Limb (tissue), 2 donors: ENCODE results near the gene RAB30.
"Not testable (repeated sequence)": the region's sequence is repeated elsewhere in the genome, so short reads cannot be mapped to it uniquely, and the experiment has no call there.

Experiments used
- DNase-seq, 2 donors: peaks; one replicate each; pipeline ENCODE4 v3.0.0-alpha.2; 2016; ENCODE audit errors: extremely low spot score in 2 of 2

RAB30 gene

DNA sequence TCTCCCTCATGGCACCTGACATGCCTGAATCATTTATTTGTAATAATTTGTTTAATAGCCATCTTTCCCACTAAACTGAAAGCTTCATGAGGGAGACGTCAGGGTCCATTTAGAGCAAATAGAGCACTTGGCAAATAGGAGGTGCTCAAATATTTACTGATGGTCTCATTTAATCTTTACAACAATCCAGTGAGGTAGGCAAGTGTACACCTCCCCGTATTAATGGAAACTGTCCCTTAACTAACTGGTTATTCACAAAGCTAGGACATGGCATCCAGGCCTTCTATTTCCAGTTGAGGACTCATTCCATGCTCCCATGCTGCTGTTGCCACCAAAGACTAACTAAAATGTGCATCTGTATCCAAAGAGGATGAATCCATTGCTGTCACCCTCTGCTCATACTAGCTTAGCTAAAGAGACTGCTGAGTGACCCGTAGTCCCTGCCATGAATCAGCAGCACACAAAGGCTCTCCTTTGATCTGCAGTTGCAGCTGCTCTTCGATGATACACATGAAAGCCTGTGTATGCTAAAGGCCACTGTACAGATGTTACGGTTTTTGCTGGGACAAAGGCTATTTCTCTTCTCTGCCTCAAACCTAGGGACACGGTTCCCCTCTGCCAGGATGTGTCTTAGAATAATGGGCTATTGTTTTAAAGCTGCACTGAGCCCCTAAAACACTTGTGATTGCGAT is 82.6 kb downstream of the RAB30 start:
- no peak for DNase-seq

DNA sequence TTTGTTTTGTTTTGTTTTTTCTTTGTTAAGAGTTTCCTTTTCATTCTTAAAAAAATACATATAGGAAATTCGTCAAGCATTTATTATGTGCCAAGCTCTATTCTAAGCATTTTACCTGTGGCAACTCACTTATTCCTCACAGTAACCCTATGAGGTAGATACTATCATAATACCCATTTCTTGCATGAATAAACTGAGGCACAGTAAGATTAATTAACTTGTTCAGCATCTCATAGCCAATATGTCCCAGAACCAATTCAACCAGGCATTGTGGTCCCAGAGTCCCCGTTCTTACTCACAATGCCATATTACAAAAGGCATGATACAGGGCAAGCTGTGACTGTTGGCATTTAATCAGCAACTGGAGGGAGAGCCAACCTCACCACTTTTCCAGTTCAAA is 83.7 kb downstream of the RAB30 start:
- DNase-seq = no peak

DNA sequence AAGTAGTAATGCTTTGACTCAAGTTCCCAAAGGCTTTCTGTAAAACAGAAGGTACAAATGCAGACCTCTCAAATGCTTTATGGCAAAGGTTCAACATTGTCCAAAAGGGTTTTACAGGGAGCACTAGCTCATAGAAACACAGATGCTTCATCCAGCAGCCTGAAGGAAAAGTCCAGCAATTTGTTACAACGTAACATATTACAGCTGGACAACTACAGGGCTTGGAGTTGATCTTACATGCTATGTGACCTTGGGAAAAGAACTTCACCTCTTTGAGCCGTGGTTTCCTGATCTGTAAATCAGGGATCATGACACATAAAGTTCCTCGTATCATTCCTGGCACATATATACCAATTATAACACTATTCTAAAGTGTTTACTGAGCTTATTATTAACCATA is 85.3 kb downstream of the RAB30 start:
- no peak for DNase-seq

DNA sequence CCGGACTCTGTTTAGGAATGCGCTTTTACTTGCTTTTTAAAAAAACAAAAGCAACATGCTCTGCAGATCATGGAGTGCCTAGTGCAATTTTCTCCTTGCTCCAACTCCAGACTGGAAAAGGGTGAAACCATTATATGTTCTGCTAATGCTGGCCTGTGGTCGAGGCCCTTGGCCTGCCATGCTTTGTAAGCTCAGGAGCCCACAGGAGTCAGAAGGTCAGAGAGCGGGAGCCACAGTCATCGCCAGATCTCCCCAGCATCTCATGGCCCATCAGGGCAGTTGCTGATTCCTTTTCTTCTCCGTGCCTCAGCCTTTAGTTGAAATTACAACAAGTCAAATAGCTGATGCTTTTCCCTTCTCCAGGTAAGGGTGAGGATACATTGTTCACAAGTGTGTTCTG is 89.8 kb downstream of the RAB30 start:
- no peak for DNase-seq

DNA sequence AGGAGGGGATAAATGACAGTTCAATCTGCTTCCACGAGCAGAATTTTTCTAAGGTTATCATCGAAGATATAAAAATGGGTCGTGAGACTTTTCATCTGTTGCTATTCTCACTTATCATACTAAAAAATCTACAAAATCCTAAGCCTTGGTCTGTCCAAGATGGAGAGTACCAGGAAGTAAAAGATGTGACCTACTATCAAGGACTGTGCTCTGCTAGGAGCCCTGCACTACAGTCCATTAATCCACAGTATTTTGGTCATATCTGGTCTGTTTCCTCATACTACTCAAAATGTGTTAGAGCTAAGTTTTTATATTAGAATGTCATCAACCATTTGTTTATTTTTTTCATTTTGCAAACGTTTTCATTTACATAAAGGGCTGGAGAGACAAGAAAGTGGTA is 90.8 kb downstream of the RAB30 start:
- no peak for DNase-seq

DNA sequence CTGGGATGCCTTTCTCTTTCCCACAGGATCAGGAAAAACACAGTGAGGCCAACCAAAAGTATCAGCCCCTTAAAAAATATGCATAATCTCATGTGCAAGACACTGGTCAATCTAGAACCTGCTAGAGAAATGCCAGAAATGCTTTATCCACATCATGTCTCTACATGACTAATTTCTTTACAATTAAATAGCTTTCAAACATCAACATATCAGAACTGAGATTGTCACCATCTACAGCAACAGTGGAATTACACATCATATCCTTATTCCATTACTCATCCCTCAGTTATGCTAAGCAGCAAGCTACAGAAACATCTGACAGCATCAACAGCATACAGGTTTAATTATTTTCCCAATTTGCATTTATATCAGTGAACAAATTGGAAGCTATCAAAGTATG is 91.4 kb downstream of the RAB30 start:
- DNase-seq = no peak

DNA sequence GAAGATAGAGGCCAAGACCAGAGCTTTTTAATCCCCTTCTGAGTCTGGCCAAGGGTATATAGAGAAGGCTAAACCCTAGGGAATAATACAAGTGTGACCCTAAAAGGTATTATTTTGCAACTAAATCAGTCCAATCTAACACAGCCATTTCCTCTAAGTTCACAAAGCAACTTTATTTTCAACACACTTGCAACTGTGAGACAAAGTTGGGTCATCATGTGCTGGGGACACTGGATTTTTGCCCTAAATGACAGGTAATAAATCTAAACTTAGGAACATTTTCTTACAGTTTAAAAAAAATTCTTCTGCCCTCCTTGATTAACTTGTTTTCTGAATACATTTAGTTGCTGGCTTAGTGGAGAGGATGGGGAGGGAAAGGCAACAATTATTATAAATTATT is 91.9 kb downstream of the RAB30 start:
- no peak for DNase-seq

DNA sequence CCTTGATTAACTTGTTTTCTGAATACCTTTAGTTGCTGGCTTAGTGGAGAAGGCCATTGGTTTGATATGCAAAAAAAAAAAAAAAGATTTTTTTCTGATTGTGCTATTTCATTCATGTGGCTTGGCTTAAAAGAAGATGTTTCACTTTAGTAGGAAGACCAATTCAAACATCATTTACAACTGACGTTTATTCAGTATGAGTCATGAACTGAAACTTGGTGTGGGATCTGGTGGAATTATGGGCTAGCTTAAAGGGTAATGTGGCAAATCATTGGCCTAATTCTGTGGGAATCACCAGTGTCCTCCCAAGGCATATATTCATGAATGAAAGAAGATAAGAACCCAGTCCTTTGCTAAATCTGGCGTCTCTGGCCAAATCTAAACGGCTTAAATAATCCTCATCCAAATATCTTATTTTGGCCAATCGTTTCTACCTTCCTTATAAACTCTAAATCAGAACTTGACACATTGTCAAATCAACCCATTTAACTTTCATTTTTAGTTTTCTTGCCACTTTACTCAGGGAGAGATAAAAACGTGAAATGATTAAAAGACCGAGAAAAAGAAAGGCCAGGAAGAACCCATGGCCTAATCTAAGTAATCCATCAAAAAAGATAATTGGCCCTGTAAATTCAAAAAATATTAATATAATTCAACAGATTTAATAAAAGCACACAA is 93.1 kb downstream of the RAB30 start:
- no peak for DNase-seq

DNA sequence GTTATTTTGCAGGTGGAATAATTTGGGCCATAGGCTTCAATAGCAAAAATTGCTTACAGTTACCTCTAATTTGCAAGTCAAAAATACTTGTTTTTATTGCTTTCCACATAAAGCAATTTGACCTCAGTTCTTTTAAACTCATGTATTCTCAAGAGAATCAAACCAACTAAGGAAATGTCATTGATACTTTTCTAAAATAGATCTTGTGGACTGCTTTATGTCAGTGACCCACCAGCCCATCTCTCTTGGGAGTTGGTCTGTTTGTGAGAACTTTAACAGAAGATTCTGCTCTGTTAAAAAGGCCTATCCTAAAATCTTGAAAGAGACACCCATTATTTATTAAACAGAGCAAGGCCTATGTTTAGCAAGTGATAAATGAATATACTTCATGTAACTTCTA is 94.9 kb downstream of the RAB30 start:
- no peak for DNase-seq

DNA sequence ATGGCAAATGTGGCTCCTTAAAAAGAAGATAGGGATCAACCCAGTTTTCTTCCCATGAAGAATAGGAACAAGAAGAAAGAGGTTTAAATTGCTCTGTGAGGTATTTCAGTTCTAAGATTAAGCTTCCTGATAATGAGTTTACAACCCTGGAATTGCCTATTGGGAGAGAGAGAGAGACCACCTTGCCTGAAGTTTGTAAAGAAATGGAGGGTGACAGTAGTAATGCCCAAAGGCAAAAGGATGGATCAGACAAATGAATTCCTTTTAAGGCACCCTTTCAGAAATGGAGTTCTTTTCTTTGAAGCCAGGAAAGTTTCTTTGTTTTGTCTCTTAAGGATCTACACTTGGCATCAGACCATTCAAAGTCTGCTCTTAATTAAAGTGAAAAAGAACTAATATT is 95.8 kb downstream of the RAB30 start:
- DNase-seq = no peak

DNA sequence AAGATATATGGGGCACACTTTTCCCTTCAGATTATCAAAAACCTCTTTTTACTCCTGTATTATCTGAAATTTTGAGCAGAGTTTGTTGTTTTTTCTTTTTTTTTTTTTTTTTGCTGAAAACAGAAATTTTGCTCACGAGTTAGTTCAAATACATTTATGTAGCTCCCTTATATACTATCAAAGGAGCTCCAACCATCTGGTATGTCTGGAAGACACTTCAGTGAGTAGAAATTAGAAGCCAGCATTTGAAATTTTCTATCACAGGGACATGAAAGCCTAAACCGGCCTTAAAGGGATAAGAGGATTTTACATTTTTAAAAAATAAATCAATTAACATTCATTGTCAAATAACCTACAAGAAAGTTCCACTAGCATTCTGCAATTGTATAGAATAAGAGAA is 96.8 kb downstream of the RAB30 start:
- DNase-seq = no peak

DNA sequence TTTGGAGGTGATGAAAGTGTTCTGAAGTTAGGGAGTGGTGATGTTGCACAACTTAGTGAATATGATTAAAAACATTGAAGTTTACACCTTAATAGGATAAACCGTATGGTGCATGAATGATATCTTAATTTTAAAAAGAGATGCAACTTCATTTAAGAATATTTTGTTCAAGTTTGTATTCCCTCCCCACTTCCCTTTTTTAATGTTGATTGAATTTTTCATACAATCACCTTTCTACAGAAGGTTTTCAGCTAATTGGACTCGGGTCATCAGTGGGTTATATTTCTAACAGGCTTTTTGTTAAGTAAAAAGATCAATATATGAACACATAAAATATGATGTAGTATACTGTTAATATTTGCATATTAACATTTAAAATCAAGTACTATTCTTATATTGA is 97.6 kb downstream of the RAB30 start:
- no peak for DNase-seq

DNA sequence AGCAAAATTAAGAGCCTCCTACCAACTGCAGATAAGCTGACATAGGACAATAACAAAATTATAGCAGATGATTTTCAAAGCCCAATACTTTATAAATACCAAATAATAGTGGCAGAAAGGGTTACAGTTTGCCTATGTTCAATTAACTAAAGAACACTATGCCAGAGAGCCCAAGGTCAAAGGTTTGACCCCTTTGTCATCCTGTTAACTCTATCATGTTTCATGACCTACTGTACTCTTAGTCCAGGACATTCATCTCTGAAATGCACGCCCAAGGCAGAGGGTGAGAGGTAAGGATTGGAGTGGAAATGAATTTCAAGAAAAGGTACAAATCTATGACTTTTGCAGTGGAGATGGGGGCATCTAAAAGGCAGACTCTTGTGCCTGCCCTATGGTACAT is 99.6 kb downstream of the RAB30 start:
- DNase-seq = no peak

DNA sequence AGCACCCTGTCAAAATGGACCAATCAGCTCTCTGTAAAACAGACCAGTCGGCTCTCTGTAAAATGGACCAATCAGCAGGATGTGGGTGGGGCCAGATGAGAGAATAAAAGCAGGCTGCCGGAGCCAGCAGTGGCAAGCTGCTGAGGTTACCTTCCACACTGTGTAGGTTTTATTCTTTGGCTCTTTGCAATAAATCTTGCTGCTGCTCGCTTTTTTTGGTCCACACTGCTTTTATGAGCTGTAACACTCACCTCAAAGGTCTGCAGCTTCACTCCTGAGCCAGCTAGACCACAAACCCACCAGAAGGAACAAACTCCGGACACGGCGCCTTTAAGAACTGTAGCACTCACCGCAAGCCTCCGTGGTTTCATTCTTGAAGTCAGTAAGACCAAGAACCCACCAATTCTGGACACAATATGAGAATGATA is 100.2 kb downstream of the RAB30 start:
- DNase-seq = not testable (repeated sequence)

DNA sequence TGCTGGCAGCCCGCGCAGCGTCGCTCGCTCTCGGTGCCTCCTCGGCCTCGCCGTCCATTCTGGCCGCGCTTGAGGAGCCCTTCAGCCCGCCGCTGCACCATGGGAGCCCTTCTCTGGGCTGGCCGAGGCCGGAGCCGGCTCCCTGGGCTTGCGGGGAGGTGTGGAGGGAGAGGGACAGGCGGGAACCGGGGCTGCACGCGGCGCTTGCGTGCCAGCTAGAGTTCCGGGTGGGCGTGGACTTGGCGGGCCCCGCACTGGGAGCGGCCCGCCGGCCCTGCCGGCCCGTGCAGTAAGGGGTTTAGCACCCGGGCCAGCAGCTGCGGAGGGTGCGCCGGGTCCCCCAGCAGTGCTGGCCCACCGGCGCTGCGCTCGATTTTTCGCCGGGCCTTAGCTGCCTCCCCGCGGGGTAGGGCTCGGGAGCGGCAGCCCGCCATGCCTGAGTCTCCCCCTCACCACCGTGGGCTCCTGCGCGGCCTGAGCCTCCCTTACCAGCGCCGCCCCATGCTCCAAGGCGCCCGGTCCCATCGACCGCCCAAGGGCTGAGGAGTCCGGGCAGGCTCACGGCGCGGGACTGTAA is 101.1 kb downstream of the RAB30 start:
- DNase-seq = not testable (repeated sequence)

DNA sequence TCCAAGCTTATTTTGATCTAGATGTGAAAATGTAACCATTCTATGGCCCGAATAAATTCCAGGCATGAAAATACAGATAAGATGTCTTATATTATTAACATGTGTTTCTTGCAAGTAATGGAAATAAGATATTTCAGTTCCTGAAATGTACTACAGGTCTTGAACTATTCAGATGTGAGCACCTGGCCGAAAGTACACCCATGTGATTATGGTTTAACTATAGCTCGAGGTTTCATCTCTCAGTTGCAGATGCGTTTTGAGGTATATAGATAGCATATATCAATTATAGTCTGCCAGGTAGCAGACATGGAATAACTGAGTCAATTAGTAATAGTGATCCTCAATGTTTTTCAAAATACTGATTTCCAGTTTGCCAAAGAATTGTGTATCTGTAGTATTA is 101.9 kb downstream of the RAB30 start:
- DNase-seq = no peak

DNA sequence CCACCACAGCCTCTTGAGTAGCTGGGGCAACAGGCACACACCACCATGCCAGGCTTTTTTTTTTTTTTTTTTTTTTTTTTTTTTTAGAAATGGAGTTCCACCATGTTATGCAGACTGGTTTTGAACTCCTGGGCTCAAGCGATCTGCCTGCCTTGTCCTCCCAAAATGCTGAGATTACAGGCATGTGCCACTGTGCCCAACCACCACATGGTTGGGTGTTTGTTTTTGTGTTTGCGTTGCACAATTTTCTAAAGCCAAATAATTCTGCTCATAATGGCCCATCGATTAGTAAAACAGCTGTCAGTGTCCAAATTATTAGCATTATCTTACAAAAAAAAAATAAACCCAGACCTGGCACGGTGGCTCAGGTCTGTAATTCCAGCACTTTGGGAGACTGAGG is 104.3 kb downstream of the RAB30 start:
- no peak for DNase-seq

DNA sequence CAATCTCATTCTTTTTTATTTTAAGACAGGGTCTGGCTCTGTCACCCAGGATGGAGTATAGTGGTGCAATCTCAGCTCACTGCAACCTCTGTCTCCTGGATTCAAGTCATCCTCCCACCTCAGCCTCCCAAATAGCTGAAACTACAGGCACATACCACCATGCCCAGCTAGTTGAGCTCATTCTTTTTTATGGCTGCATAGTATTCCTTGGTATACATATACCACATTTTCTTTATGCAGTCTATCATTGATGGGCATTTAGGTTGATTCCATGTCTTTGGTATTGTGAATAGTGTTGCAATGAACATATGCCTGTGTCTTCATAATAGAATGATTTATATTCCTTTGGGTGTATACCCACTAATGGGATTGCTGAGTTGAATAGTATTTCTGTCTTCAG is 109.7 kb downstream of the RAB30 start:
- not testable (repeated sequence) for DNase-seq

DNA sequence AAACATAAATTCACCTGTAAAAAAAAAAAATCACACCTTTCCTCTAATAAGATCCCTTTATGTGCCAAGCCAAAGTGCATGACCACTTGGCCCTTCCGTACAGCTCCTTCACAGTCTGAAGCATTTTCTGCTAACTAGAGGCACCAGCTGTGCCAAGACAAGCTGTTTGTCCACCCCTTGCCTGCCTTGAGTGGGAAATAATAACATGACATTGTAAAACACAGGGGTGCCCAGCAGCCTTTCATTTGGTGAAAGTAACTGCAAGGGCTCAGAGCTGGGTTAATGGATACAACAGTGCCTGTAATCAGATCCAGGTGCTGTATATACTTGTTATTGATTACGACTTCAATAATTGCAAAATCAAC is 110.9 kb downstream of the RAB30 start:
- no peak for DNase-seq

DNA sequence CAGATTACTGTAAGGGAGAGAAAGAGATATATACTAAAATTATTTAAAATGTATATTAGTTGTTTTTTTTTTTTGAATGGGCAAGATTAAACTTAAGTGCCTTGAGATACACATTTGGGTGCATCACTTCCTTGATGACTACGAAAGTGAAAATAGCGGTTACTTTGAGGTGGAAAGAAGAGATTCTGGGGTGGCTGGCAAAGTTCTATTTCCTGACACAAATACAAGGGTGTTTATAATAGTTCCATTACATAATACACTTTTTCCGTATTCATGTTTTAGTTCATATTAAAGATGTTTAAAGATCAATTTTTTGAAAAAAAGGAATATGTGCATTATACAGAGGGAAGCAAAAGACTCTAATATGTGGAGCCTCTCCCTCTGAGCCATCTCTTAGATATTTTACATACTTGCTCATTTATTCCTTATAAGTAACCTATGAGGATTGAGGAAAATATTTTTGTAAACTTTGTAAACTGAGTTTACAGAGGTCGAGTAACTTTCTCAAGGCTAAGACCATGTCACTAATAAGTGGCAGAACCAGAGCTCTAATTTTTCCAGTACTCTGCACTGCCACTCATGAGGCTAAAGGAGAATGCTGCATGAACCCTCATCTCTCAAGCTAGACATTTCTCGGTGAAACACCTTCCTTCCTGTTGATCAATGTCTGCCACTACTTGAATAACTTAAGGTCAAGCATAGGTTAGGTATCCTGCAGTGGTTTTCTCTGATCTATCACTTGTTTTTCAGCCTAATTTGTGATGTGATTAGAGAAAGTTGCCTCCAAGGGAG is 111.5 kb downstream of the RAB30 start:
- no peak for DNase-seq

DNA sequence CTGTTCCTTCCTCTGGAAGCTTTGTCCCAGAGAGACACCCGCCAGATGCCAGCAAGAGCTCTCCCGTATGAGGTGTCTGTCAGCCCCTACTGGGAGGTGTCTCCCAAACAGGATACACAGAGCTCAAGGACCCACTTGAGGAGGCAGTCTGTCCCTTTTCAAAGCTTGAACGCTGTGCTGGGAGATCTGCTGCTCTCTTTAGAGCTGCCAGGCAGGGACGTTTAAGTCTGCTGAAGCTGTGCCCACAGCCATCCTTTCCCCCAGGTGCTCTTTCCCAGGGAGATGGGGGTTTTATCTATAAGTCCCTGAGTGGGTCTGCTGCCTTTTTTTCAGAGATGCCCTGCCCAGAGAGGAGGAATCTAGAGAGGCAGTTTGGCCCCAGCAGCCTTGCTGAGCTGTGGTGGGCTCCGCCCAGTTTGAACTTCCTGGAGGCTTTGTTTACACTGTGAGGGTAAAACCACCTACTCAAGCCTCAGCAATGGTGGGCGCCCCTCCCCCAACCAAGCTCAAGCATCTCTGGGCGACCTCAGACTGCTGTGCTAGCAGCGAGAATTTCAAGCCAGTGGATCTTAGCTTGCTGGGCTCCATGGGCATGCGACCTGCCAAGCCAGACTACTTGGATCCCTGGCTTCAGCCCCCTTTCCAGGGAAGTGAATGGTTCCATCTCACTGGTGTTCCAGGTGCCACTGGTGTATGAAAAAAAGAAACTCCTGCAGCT is 115.8 kb downstream of the RAB30 start:
- not testable (repeated sequence) for DNase-seq

DNA sequence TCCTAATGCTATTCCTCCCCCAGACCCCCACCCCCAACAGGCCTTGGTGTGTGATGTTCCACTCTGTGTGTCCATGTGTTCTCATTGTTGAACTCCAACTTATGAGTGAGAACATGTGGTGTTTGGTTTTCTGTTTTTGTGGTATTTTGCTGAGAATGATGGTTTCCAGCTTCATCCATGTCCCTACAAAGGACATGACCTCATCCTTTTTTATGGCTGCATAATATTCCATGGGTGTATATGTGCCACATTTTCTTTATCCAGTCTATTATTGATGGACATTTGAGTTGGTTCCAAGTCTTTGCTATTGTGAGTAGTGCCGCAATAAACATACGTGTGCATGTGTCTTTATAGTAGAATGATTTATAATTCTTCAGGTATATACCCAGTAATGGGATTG is 121.2 kb downstream of the RAB30 start:
- not testable (repeated sequence) for DNase-seq
